T-helper 1 cell treated with Interleukin-12 subunit alpha and Interleukin-12 subunit beta and Interleukin-4 antibody, amounts not matched to agents 30 ng/mL and 1 ng/mL, for 36 hours (primary cell): ENCODE results near the gene RALGAPA1. TPM values are rescaled to one million over a fixed set of nuclear protein-coding genes. Genes with fewer than 3 reads are reported as not detected.
"Not testable (repeated sequence)": the region's sequence is repeated elsewhere in the genome, so short reads cannot be mapped to it uniquely, and the experiment has no call there.

Source experiments
- intact Hi-C: fragments of 100-400 bp; cut with micrococcal nuclease; formaldehyde crosslinking; loops from one replicate; pipeline ENCODE4 v1.15.1; 2024
- total RNA-seq: library from RNA; stranded (reverse); gene quantifications from 2 replicates; pipeline ENCODE4 v1.2.3, GENCODE V29; 2022

The RALGAPA1 gene
- 57.2 and 58.8 TPM in 2 replicates for total RNA-seq

DNA sequence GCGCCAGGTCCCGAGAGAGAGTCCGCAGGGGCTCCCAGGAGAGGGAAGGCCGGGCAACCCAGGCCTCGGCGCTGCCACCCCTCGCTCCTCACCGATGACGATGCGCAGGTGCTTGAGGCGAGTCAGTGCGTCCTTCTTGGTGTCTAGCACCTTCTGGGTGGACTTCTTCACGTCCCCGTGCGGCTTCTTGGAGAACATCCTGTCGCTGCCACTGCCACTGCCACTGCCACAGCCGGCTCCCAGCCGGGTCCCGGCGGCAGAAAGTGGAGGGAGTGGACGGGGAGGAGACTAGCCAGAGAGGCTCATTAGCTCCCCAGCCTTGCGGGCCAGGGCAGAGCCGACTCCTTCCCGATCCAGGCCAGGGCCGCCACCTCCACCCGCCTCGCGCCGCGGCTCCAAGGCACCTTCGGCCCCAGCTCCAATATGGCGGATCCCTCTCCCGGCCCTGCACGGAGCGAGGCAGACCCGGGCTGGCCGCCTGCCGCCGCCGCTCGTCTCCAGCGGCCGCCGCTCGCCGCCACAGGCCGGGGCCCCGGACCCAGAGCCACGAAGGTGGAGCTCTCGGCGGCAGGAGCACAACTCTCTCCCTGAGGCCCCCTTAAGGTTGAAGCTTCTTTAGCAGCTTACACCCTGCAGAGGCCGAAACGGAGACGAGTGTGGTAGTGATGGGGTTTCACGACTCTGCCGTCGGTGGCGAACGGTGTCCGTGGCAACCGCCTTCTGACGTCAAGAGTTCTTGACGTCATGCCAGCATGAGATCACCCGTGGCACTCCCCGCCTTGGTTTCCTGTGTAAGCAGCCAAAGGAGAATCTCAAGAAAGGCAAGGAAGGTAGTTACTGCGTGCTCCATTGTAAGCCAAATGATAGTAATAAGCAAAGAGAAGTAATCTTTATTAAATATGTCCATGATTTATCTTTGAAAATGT, at the start of gene RALGAPA1:
RALGAPA1 (minus strand) TSS at position 658 of the 926 bp plus-strand sequence; CDS start at position 198, 460 bp downstream.
- intact Hi-C loops, result loop anchor here (1.0 to 5.0 kb wide), 13 partner anchors 13 to 1347 kb away; partner anchors contain the start of genes BRMS1L, FAM177A1, MBIP and PRORP

DNA sequence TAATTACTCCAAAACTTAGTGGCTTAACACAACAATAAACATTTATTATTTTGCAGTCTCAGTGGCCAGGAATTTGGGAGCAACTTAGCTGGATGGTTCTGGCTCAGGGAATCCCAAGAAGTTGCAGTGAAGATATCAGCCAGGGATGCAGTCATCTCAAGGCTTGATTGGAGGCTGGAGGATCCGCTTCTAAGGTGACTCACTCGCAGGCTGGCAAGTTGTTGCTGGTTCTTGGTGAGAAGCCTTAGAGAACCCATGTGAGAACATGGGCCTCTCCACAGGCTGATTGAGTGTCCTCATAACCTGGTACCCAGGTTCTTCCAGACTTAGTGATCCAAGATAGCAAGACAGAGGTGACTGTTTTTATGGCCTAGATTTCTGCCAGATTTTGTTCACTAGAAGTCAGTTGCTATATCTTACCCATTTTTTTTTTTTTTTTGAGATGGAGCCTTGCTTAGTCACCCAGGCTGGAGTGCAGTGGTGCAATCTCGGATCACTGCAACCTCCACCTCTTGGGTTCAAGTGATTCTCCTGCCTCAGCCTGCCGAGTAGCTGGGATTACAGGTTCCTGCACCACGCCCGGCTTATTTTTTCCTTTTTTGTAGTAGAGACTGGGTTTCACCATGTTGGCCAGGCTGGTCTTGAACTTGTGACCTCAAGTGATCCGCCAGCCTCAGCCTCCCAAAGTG, 49.6 kb upstream of the RALGAPA1 start:
- intact Hi-C loops, result no loop called here

DNA sequence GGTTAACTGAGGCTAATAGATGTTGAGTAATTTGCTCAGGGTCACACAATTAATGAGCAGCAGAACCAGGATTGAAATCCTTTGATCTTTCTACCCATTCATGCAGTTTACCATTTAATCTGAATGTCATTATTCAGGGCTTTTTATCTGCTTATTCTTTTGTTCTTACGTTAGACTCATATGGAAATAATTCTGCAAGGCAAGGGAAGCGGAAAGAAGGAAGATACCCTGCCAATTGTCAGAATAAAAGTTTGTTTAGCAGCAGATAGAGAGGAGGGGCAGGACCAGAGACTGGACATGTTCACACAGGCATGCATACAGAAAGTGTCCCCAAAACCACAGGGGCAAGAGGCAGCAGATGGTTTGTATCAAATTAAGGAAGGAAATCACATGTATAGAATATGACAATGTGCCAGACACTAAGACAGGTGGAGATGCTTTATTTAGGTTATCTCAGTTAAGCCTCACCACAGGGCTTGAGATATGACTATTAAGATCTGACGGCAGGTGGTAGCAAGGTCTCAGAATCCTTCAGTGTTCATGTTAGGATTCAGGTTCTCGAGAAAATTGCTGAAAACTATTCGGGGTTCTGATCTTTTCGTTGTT, 46.9 kb upstream of the RALGAPA1 start:
- intact Hi-C loops, result no loop called here

- intact Hi-C loops, result no loop called here
Measured at GRCh38 chr14:35854696-35855270, 45.7 kb upstream of the RALGAPA1 start.

DNA sequence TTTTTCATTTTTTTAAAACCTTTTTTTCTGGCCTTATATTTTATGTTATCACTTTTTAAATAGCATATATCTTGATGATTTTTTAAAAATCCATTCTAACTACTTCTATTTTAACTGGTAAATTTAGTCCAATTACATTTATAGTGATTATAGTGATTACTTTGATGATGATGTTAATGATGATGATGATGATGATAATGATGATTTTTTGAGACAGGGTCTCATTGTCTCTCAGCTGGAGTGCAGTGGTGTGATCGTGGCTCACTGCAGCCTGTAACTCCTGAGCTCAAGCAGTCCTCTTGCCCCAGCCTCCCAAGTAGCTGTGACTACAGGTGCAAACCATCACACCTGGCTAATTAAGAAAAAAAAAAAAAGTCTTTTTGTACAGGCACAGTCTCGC, 44.1 kb upstream of the RALGAPA1 start:
- intact Hi-C loops, result no loop called here

DNA sequence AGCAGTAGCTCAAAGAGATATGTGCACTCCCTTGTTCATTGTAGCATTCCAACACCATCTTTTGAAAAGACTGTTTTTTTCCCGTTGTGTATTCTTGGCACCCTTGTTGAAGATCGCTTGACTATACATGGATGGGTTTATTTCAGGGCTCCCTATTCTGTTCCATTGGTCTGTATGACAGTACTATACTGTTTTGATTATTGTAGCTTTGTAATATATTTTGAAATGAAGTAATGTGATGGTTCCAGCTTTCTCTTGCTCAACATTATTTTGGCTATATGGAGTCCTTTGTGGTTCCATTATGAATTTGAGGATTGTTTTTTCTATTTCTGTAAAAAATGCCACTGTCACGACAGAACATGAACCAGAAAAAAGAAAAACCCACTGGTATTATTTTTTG, 42.7 kb upstream of the RALGAPA1 start:
- intact Hi-C loops, result no loop called here

GRCh38 chr14:35849122-35849521, 40.0 kb upstream of the RALGAPA1 start:
- intact Hi-C loops, result no loop called here

- intact Hi-C loops, result no loop called here
Measured at GRCh38 chr14:35847636-35848035, 38.5 kb upstream of the RALGAPA1 start.

- intact Hi-C loops, result no loop called here
Measured at GRCh38 chr14:35844494-35844893, 35.4 kb upstream of the RALGAPA1 start.

- intact Hi-C loops, result not testable (repeated sequence)
Measured at GRCh38 chr14:35842245-35842644, 33.1 kb upstream of the RALGAPA1 start.

- intact Hi-C loops, result not testable (repeated sequence)
Measured at GRCh38 chr14:35841704-35842103, 32.6 kb upstream of the RALGAPA1 start.

DNA sequence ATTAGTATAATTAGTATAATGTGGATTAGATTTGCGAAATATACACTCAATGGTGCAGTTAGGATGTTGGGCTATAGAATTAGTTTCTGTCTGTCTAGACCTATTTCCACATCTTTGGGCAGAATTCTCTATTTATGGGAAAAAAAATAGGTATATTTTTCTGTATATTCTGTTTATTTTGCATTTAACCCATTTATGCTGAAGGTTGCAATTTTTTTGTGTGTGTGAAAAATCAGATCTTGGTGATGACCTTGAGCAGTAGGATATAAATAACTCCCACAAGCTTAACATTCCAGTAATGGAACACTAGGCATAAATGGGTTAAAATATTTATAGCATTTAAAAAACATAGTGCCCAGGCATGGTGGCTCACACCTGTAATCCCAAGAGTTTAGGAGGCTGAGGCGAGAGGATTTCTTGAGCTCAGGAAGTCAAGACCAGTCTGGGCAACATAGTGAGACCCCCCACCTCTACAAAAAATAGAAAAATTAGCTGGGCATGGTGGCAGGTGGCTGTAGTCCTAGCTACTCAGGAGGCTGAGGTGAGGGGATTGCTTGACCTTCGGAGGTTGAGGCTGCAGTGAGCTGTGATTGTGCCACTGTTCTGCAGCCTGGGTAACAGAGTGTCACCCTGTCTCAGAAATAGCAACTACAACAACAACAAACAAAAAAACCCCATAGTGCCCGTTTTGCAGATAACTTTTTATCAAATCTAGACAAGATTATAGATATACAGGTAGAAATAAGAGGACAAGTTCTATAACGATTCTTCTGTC, 26.3 kb upstream of the RALGAPA1 start:
- intact Hi-C loops, result no loop called here

DNA sequence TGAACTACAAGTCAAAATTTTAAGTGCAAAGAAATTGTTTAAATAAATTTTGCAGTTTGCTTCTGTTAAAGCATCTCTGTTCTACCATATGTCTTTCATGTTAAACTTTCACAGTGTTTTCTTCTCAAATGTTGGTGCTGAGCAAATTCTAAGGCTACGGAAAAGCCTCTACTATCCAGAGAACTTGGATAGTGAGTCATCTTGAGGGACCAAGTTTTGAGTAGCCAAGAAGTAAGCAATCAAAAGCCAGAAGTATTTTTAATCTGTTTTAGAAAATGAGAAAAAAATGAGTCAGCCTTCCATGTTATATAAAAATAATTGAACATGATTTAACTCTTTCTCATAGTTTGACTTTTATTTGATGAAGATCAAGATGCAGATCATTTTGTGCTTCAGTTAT, 20.4 kb upstream of the RALGAPA1 start:
- intact Hi-C loops, result loop anchor here (5.0 kb wide), 2 partner anchors 297 to 1292 kb away; partner anchors contain the start of genes EAPP and INSM2

DNA sequence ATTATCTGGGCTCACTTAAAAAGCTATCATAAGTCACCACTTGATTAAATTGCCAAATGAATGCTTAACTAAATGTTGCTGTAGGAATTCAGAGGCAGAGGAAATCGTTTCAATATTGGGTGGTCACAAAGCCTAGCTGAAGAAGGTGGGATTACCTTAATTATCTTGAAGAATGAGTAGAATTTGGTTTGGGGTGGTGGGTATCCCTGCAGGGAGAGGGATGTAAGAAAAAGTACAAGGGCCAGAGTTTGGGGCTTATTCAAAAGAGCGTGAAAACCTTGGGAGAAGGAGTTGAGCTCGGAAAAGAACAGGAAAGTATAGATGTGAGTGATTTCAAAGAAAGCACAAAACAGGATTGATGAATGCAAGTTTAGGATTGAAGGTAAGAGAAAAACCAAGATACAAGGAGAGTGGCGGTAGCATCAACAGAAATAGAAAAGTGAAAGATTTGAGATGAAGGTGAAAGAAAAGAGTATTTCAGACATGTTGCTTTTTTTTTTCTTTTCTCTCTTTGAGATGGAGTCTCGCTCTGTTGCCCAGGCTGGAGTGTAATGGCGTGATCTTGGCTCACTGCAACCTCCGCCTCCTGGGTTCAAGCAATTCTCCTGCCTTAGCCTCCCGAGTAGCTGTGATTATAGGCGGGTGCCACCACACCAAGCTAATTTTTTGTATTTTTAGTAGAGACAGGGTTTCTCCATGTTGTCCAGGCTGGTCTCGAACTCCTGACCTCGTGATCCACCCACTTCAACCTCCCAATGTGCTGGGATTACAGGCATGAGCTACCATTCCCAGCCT, 18.8 kb upstream of the RALGAPA1 start:
- intact Hi-C loops, result loop anchor here (2.0 to 5.0 kb wide), 3 partner anchors 105 to 1291 kb away; partner anchors contain the start of genes EAPP and INSM2

- intact Hi-C loops, result loop anchor here (1.0 to 5.0 kb wide), 12 partner anchors 9 to 1290 kb away; partner anchors contain the start of genes EAPP, FAM177A1, INSM2 and MBIP
Measured at GRCh38 chr14:35826952-35827416, 17.9 kb upstream of the RALGAPA1 start.

DNA sequence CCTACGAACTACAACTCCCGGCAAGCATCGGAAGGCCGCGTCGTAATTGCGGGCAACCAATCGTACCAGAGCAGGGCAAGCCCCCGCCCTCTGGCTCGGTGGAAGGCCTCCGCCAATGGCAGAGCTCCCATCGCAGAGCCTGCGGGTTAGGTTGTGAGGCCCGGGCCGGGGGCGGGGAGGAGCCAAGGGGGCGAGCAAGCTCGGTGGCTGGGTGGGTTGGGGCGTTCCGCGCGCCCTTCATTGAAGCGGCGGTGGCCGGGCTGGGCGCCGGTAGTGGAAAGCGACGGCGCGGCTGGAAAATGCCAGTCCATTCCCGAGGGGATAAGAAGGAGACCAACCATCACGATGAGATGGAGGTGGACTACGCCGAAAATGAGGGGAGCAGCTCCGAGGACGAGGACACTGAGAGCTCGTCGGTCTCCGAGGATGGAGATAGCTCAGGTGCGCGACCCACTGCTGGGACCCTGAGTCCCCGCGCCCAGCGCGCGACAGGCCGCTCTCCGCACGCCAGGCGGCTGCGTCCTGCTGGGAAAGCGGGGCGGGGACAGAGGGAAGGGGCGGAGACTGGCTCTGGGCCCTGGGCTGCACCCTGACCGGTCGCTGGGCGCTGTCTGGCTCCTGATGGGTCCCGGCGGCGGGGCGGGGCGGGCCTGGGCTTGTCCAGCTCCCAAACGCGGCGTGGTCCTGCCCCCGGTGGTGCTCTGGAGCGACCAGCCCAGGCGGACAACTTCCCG, 17.3 kb upstream of the RALGAPA1 start, which contains the start of gene BRMS1L:
BRMS1L (plus strand) TSS at position 121 of the 734 bp plus-strand sequence; CDS start at position 300, 179 bp downstream.
- intact Hi-C loops, result loop anchor here (1.0 to 5.0 kb wide), 12 partner anchors 8 to 1289 kb away; partner anchors contain the start of genes EAPP, FAM177A1, INSM2 and MBIP

- intact Hi-C loops, result loop anchor here (1.0 to 5.0 kb wide), 12 partner anchors 8 to 1289 kb away; partner anchors contain the start of genes EAPP, FAM177A1, INSM2 and MBIP
Measured at GRCh38 chr14:35825968-35826217, 16.8 kb upstream of the RALGAPA1 start.

DNA sequence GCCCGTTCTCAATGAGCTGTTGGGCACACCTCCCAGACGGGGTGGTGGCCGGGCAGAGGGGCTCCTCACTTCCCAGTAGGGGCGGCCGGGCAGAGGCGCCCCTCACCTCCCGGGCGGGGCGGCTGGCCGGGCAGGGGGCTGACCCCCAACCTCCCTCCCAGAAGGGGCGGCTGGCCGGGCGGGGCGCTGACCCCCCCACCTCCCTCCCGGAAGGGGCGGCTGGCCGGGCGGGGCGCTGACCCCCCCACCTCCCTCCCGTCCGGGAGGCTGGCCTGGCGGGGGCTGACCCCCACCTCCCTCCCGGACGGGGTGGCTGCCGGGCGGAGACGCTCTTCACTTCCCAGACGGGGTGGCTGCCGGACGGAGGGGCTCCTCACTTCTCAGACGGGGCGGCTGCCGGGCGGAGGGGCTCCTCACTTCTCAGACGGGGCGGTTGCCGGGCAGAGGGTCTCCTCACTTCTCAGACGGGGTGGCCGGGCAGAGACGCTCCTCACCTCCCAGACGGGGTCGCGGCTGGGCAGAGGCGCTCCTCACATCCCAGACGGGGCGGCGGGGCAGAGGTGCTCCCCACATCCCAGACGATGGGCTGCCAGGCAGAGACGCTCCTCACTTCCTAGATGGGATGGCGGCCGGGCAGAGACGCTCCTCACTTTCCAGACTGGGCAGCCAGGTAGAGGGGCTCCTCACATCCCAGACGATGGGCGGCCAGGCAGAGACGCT, 15.5 kb upstream of the RALGAPA1 start:
- intact Hi-C loops, result loop anchor here (5.0 kb wide), 2 partner anchors 292 to 1287 kb away; partner anchors contain the start of genes EAPP and INSM2
